ENCODE data around the gene AAMP.

- TF ChIP-seq ZNF512 (CRISPR knock-in tag; IDR thresholded peaks at IDR 0.05; ENCODE audit: borderline replicate concordance) (no peak), CTCF (IDR thresholded peaks at IDR 0.05) (no peak), ESRRA (CRISPR knock-in tag; IDR thresholded peaks at IDR 0.05; ENCODE audit: borderline replicate concordance) (no peak), NFE2L1 (CRISPR knock-in tag; IDR thresholded peaks at IDR 0.05) (no peak), ZSCAN18 (CRISPR knock-in tag; IDR thresholded peaks at IDR 0.05) (no peak), FOXP4 (CRISPR knock-in tag; IDR thresholded peaks at IDR 0.05) (no peak), TEAD1 (CRISPR knock-in tag; IDR thresholded peaks at IDR 0.05) (no peak), NR3C1 (CRISPR knock-in tag; conservative IDR thresholded peaks at IDR 0.05; ENCODE audit: low read depth) (no peak), NR2C2 (CRISPR knock-in tag; IDR thresholded peaks at IDR 0.05) (no peak), HMGXB4 (CRISPR knock-in tag; IDR thresholded peaks at IDR 0.05) (no peak), ATF6 (CRISPR knock-in tag; IDR thresholded peaks at IDR 0.05) (no peak), SMAD4 (CRISPR knock-in tag; IDR thresholded peaks at IDR 0.05) (no peak), MAX (CRISPR knock-in tag; IDR thresholded peaks at IDR 0.05) (0 out of 2 replicates have a peak, but pooled peaks have one; percentile 25), CREB1 (CRISPR knock-in tag; IDR thresholded peaks at IDR 0.05) (no peak)
Observed at GRCh38 chr2:218259099-218259961, 10.6 kb downstream of the AAMP start.
